Activated naive CD8-positive, alpha-beta T cell treated with anti-CD3 and anti-CD28 coated beads, Interleukin-2, amount 50 U/mL, for 24 hours (primary cell): ENCODE data around the gene OPCML.

Experiments
- ATAC-seq: fragments of 150-1000 bp; cut with Tn5 transposase; one replicate; pipeline ENCODE4 v1.10.0; 2021
- DNase-seq: peaks from one replicate; pipeline ENCODE4 v3.0.0; 2021
- H3K27ac Mint-ChIP-seq: one replicate; pipeline ENCODE4 v1.8.0; 2021; ENCODE audit warnings: mild to moderate bottlenecking, mixed read lengths
- H3K27me3 Mint-ChIP-seq: one replicate; pipeline ENCODE4 v1.8.0; 2021; ENCODE audit warnings: mixed read lengths
- H3K36me3 Mint-ChIP-seq: one replicate; pipeline ENCODE4 v1.8.0; 2021; ENCODE audit warnings: low read depth, mixed read lengths
- H3K4me1 Mint-ChIP-seq: one replicate; pipeline ENCODE4 v1.8.0; 2021; ENCODE audit warnings: mixed read lengths
- H3K4me3 Mint-ChIP-seq: one replicate; pipeline ENCODE4 v1.8.0; 2021; ENCODE audit warnings: mild to moderate bottlenecking, moderate library complexity, mixed read lengths
- H3K9me3 Mint-ChIP-seq: one replicate; pipeline ENCODE4 v1.8.0; 2021; ENCODE audit warnings: mixed read lengths

The OPCML gene

GRCh38 chr11:133522344-133522743 lies 10.0 kb downstream of the OPCML start:
- no peak for ATAC-seq
- Mint-ChIP-seq H3K9me3 (no peaks in the 10 kb centered on the region), H3K36me3 (no peaks in the 10 kb centered on the region), H3K4me1 (no peaks in the 10 kb centered on the region), H3K4me3 (no peak overlapping the region), H3K27ac (no peak overlapping the region), H3K27me3 (no peaks in the 10 kb centered on the region)
- DNase-seq: no peak

GRCh38 chr11:133521502-133521901 lies 10.8 kb downstream of the OPCML start:
- Mint-ChIP-seq H3K4me1 (no peaks in the 10 kb centered on the region), H3K4me3 (no peak overlapping the region), H3K36me3 (no peaks in the 10 kb centered on the region), H3K27me3 (no peaks in the 10 kb centered on the region), H3K27ac (no peak overlapping the region), H3K9me3 (no peaks in the 10 kb centered on the region)
- DNase-seq: no peak
- no peak for ATAC-seq

GRCh38 chr11:133520707-133521106 lies 11.6 kb downstream of the OPCML start:
- no peaks in the 10 kb centered on the region for H3K4me1 Mint-ChIP-seq
- no peaks in the 10 kb centered on the region for H3K36me3 Mint-ChIP-seq
- DNase-seq (no peak), ATAC-seq (no peak)
- H3K4me3 Mint-ChIP-seq: no peak overlapping the region
- H3K9me3 Mint-ChIP-seq: no peaks in the 10 kb centered on the region
- H3K27me3 Mint-ChIP-seq: no peaks in the 10 kb centered on the region
- no peak overlapping the region for H3K27ac Mint-ChIP-seq

- no peak for ATAC-seq
- DNase-seq: no peak
- Mint-ChIP-seq H3K36me3 (no peaks in the 10 kb centered on the region), H3K27me3 (no peaks in the 10 kb centered on the region), H3K4me1 (no peaks in the 10 kb centered on the region), H3K27ac (no peak overlapping the region), H3K4me3 (no peak overlapping the region), H3K9me3 (no peaks in the 10 kb centered on the region)
These were observed 12.7 kb downstream of the OPCML start for GRCh38 chr11:133519560-133519959.

- H3K27ac Mint-ChIP-seq: no peak overlapping the region
These were observed 13.5 kb downstream of the OPCML start for GRCh38 chr11:133518702-133519264.

GRCh38 chr11:133516845-133517244 lies 15.5 kb downstream of the OPCML start:
- Mint-ChIP-seq H3K27ac (no peak overlapping the region), H3K27me3 (no peaks in the 10 kb centered on the region), H3K36me3 (no peaks in the 10 kb centered on the region), H3K9me3 (no peaks in the 10 kb centered on the region), H3K4me1 (no peaks in the 10 kb centered on the region), H3K4me3 (no peak overlapping the region)
- no peak for ATAC-seq
- DNase-seq: no peak

More at GRCh38 chr11:133518702-133519264, 13.5 kb downstream of the OPCML start:
- DNase-seq (no peak), ATAC-seq (no peak)
- no peak overlapping the region for H3K4me3 Mint-ChIP-seq
- H3K36me3 Mint-ChIP-seq: no peaks in the 10 kb centered on the region
- H3K9me3 Mint-ChIP-seq: no peaks in the 10 kb centered on the region
- H3K4me1 Mint-ChIP-seq: no peaks in the 10 kb centered on the region
- no peaks in the 10 kb centered on the region for H3K27me3 Mint-ChIP-seq

- H3K36me3 Mint-ChIP-seq: no peaks in the 10 kb centered on the region
- DNase-seq: no peak
These were observed 17.2 kb downstream of the OPCML start for GRCh38 chr11:133515107-133515506.

GRCh38 chr11:133509924-133510697 lies 22.2 kb downstream of the OPCML start:
- ATAC-seq (no peak), DNase-seq (no peak)
- no peak overlapping the region for H3K27ac Mint-ChIP-seq
- no peaks in the 10 kb centered on the region for H3K27me3 Mint-ChIP-seq
- H3K4me3 Mint-ChIP-seq: no peak overlapping the region
- H3K4me1 Mint-ChIP-seq: no peaks in the 10 kb centered on the region
- no peaks in the 10 kb centered on the region for H3K9me3 Mint-ChIP-seq
- no peaks in the 10 kb centered on the region for H3K36me3 Mint-ChIP-seq

More at GRCh38 chr11:133515107-133515506, 17.2 kb downstream of the OPCML start:
- H3K27ac Mint-ChIP-seq: no peak overlapping the region
- H3K27me3 Mint-ChIP-seq: no peaks in the 10 kb centered on the region
- ATAC-seq: no peak
- H3K4me3 Mint-ChIP-seq: no peak overlapping the region
- no peaks in the 10 kb centered on the region for H3K9me3 Mint-ChIP-seq
- no peaks in the 10 kb centered on the region for H3K4me1 Mint-ChIP-seq

- DNase-seq (no peak), ATAC-seq (no peak)
- Mint-ChIP-seq H3K4me3 (no peak overlapping the region), H3K36me3 (no peaks in the 10 kb centered on the region), H3K27ac (no peak overlapping the region), H3K9me3 (no peaks in the 10 kb centered on the region), H3K27me3 (no peaks in the 10 kb centered on the region), H3K4me1 (no peaks in the 10 kb centered on the region)
These were observed 23.8 kb downstream of the OPCML start for GRCh38 chr11:133508468-133508867.

- H3K4me3 Mint-ChIP-seq: no peak overlapping the region
These were observed 25.1 kb downstream of the OPCML start for GRCh38 chr11:133507185-133507584.

GRCh38 chr11:133506551-133507094 lies 25.7 kb downstream of the OPCML start:
- H3K9me3 Mint-ChIP-seq: no peaks in the 10 kb centered on the region
- DNase-seq: no peak
- no peaks in the 10 kb centered on the region for H3K4me1 Mint-ChIP-seq
- no peak for ATAC-seq
- H3K36me3 Mint-ChIP-seq: no peaks in the 10 kb centered on the region
- H3K4me3 Mint-ChIP-seq: no peak overlapping the region
- H3K27ac Mint-ChIP-seq: no peak overlapping the region
- H3K27me3 Mint-ChIP-seq: no peaks in the 10 kb centered on the region

More at GRCh38 chr11:133507185-133507584, 25.1 kb downstream of the OPCML start:
- Mint-ChIP-seq H3K27ac (no peak overlapping the region), H3K36me3 (no peaks in the 10 kb centered on the region), H3K4me1 (no peaks in the 10 kb centered on the region), H3K9me3 (no peaks in the 10 kb centered on the region), H3K27me3 (no peaks in the 10 kb centered on the region)
- DNase-seq (no peak), ATAC-seq (no peak)

- DNase-seq: no peak
- Mint-ChIP-seq H3K27ac (no peak overlapping the region), H3K4me3 (no peak overlapping the region), H3K36me3 (no peaks in the 10 kb centered on the region), H3K27me3 (no peaks in the 10 kb centered on the region), H3K4me1 (no peaks in the 10 kb centered on the region), H3K9me3 (no peaks in the 10 kb centered on the region)
- no peak for ATAC-seq
These were observed 26.3 kb downstream of the OPCML start for GRCh38 chr11:133506023-133506422.

- H3K4me3 Mint-ChIP-seq: no peak overlapping the region
These were observed 27.4 kb downstream of the OPCML start for GRCh38 chr11:133504906-133505305.

GRCh38 chr11:133503776-133504175 lies 28.5 kb downstream of the OPCML start:
- no peak for ATAC-seq
- Mint-ChIP-seq H3K4me1 (no peaks in the 10 kb centered on the region), H3K27ac (no peak overlapping the region), H3K36me3 (no peaks in the 10 kb centered on the region), H3K9me3 (no peaks in the 10 kb centered on the region), H3K27me3 (no peaks in the 10 kb centered on the region), H3K4me3 (no peak overlapping the region)
- DNase-seq: no peak

More at GRCh38 chr11:133504906-133505305, 27.4 kb downstream of the OPCML start:
- no peak for DNase-seq
- Mint-ChIP-seq H3K4me1 (no peaks in the 10 kb centered on the region), H3K27ac (no peak overlapping the region), H3K36me3 (no peaks in the 10 kb centered on the region), H3K27me3 (no peaks in the 10 kb centered on the region), H3K9me3 (no peaks in the 10 kb centered on the region)
- ATAC-seq: no peak

GRCh38 chr11:133503236-133503635 lies 29.1 kb downstream of the OPCML start:
- ATAC-seq (no peak), DNase-seq (no peak)
- no peaks in the 10 kb centered on the region for H3K36me3 Mint-ChIP-seq
- no peaks in the 10 kb centered on the region for H3K27me3 Mint-ChIP-seq
- no peaks in the 10 kb centered on the region for H3K9me3 Mint-ChIP-seq
- H3K4me1 Mint-ChIP-seq: no peaks in the 10 kb centered on the region
- no peak overlapping the region for H3K27ac Mint-ChIP-seq
- no peak overlapping the region for H3K4me3 Mint-ChIP-seq
